Smooth muscle cell (in vitro differentiated cells): ENCODE measurements around the gene TRDMT1. TPM values are rescaled to one million over a fixed set of nuclear protein-coding genes. Genes with fewer than 3 reads are reported as not detected.
A peak's percentile ranks its signal among the peaks of the same experiment; 100 is the strongest.

ENCODE experiments used
- DNase-seq: peaks from one replicate; lab custom pipeline; 2025; ENCODE audit not compliant: unreplicated experiment; lab: John Stamatoyannopoulos, UW
- H2AFZ ChIP-seq: fragments of 200-600 bp; sonication (generic); 2 replicates; pipeline ENCODE4 v1.6.0; 2016; ENCODE audit warnings: antibody characterized with exemption, low read depth, mild to moderate bottlenecking
- H3F3A ChIP-seq: fragments of 200-600 bp; sonication (generic); 2 replicates; pipeline ENCODE4 v1.6.0; 2017; ENCODE audit warnings: antibody characterized with exemption, low read depth
- H3K27ac ChIP-seq: fragments of 200-600 bp; sonication (generic); 2 replicates; pipeline ENCODE4 v1.5.1; 2016; ENCODE audit warnings: low read depth, mild to moderate bottlenecking
- H3K27me3 ChIP-seq: fragments of 200-600 bp; sonication (generic); 2 replicates; pipeline ENCODE4 v1.6.1; 2016; ENCODE audit warnings: low read depth, mild to moderate bottlenecking
- H3K36me3 ChIP-seq: fragments of 200-600 bp; sonication (generic); 2 replicates; pipeline ENCODE4 v1.5.1; 2016; ENCODE audit warnings: low read depth
- H3K4me1 ChIP-seq: fragments of 200-600 bp; sonication (generic); 2 replicates; pipeline ENCODE4 v1.5.1; 2016; ENCODE audit warnings: low read depth
- H3K4me2 ChIP-seq: fragments of 200-600 bp; sonication (generic); 2 replicates; pipeline ENCODE4 v1.6.0; 2016; ENCODE audit warnings: mild to moderate bottlenecking
- H3K4me3 ChIP-seq: fragments of 200-600 bp; sonication (generic); 2 replicates; pipeline ENCODE4 v1.5.1; 2016; ENCODE audit warnings: mild to moderate bottlenecking
- H3K79me2 ChIP-seq: fragments of 200-600 bp; sonication (generic); 2 replicates; pipeline ENCODE4 v1.6.0; 2016; ENCODE audit warnings: low read depth, mild to moderate bottlenecking
- H3K9ac ChIP-seq: fragments of 200-600 bp; sonication (generic); 2 replicates; pipeline ENCODE4 v1.6.0; 2016; ENCODE audit warnings: low read depth
- H3K9me3 ChIP-seq: fragments of 200-600 bp; sonication (generic); replicated peaks from 2 replicates; pipeline ENCODE4 v1.5.1; 2016; ENCODE audit warnings: low read depth
- H4K20me1 ChIP-seq: fragments of 200-600 bp; sonication (generic); 2 replicates; pipeline ENCODE4 v1.6.0; 2016; ENCODE audit warnings: low read depth
- WGBS: methylation state at CpG from one replicate; pipeline ENCODE4 v1.1.7; 2016; ENCODE audit warnings: low lambda C conversion rate; 5-methylcytosine and 5-hydroxymethylcytosine counted together
- polyA plus RNA-seq: library from polyadenylated mRNA; unstranded; fragments of >200 nt; fragmentation: Nextera tagmentation; extraction: Ambion mirVana; gene quantifications from 2 replicates; pipeline ENCODE4 v1.2.1, GENCODE V29; 2016
- total RNA-seq: library from RNA; depleted of rRNA; stranded (reverse); fragments of >200 nt; gene quantifications from 2 replicates; pipeline ENCODE4 v1.2.3, GENCODE V29; 2014
- TF ChIP-seq, protein P1 (sequence below): fragments of 200-600 bp; sonication (generic); IDR thresholded peaks from 2 replicates; pipeline ENCODE4 v1.5.1; 2017; ENCODE audit warnings: borderline replicate concordance, mild to moderate bottlenecking, antibody characterized with exemption; ENCODE audit not compliant: insufficient read depth, poor library complexity, severe bottlenecking

Gene TRDMT1
- total and polyA plus RNA-seq, 2 experiments from 2014 or later: 2.5 to 7.3 TPM

DNA sequence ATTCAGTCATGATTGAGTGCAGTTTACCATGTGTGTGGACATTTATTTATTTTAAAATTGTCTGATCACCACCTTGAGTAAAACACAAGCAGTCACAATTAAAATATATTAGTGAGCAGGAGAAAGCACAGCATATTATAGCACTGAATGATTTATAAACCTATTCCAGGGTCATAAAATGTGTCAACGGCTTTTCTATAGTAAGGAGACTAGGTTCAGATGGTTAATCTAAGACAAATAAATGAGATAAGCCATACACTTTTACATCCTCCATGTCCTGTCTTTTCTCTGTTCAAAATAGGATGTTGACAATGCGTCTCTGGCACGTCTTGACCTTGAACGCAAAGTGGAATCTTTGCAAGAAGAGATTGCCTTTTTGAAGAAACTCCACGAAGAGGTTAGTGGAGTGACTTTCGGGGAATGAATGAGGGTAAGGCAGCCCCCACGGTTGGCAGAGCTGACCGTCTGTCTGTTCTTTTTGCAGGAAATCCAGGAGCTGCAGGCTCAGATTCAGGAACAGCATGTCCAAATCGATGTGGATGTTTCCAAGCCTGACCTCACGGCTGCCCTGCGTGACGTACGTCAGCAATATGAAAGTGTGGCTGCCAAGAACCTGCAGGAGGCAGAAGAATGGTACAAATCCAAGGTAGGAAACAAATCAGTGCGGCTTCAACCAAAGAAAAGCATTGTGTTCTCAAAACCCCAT is 32.0 kb upstream of the TRDMT1 start:
- Histone ChIP-seq H4K20me1 (peaks cover 93% of the 10 kb centered on the region), H3K4me2 (peak overlapping the region; percentile 96), H3K4me3 (peak overlapping the region; percentile 90), H3K27me3 (no peaks in the 10 kb centered on the region), H2AFZ (no peak overlapping the region), H3K36me3 (peaks cover 50% of the 10 kb centered on the region), H3K9me3 (no peaks in the 10 kb centered on the region), H3K27ac (peak overlapping the region; percentile 99), H3K9ac (peak overlapping the region; percentile 99), H3K79me2 (peaks cover 65% of the 10 kb centered on the region), H3K4me1 (peaks cover 19% of the 10 kb centered on the region), H3F3A (peaks cover 84% of the 10 kb centered on the region)
- 66% methylated on average over 14 of the region's 14 CpGs for WGBS
- TF ChIP-seq, protein P1, sequence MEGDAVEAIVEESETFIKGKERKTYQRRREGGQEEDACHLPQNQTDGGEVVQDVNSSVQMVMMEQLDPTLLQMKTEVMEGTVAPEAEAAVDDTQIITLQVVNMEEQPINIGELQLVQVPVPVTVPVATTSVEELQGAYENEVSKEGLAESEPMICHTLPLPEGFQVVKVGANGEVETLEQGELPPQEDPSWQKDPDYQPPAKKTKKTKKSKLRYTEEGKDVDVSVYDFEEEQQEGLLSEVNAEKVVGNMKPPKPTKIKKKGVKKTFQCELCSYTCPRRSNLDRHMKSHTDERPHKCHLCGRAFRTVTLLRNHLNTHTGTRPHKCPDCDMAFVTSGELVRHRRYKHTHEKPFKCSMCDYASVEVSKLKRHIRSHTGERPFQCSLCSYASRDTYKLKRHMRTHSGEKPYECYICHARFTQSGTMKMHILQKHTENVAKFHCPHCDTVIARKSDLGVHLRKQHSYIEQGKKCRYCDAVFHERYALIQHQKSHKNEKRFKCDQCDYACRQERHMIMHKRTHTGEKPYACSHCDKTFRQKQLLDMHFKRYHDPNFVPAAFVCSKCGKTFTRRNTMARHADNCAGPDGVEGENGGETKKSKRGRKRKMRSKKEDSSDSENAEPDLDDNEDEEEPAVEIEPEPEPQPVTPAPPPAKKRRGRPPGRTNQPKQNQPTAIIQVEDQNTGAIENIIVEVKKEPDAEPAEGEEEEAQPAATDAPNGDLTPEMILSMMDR: no peak
- DNase-seq: no peak

GRCh38 chr10:17232276-17232960 is 30.9 kb upstream of the TRDMT1 start:
- H3K4me1 ChIP-seq: peaks cover 26% of the 10 kb centered on the region
- peaks cover 49% of the 10 kb centered on the region for H3K36me3 ChIP-seq
- H3K9me3 ChIP-seq: no peaks in the 10 kb centered on the region
- DNase-seq: no peak
- H3K79me2 ChIP-seq: peaks cover 65% of the 10 kb centered on the region
- peak overlapping the region; percentile 99 for H3K9ac ChIP-seq
- TF ChIP-seq, protein P1: no peak
- no peak overlapping the region for H2AFZ ChIP-seq
- H3F3A ChIP-seq: peaks cover 80% of the 10 kb centered on the region
- no peaks in the 10 kb centered on the region for H3K27me3 ChIP-seq
- H3K4me3 ChIP-seq: peak overlapping the region; percentile 90
- H3K27ac ChIP-seq: peak overlapping the region; percentile 99
- 32% methylated on average over 3 of the region's 3 CpGs for WGBS
- peaks cover 83% of the 10 kb centered on the region for H4K20me1 ChIP-seq
- H3K4me2 ChIP-seq: peak overlapping the region; percentile 96

- peak overlapping the region; percentile 99 for H3K27ac ChIP-seq
- H3K9ac ChIP-seq: peak overlapping the region; percentile 99
- H3K27me3 ChIP-seq: no peaks in the 10 kb centered on the region
- peaks cover 77% of the 10 kb centered on the region for H4K20me1 ChIP-seq
- peak overlapping the region; percentile 90 for H3K4me3 ChIP-seq
- 63% methylated on average over 1 of the region's 1 CpG for WGBS
- TF ChIP-seq, protein P1: no peak
- H3K4me2 ChIP-seq: peak overlapping the region; percentile 96
- H3K4me1 ChIP-seq: peaks cover 32% of the 10 kb centered on the region
- no peak overlapping the region for H2AFZ ChIP-seq
- H3F3A ChIP-seq: peaks cover 76% of the 10 kb centered on the region
- no peaks in the 10 kb centered on the region for H3K9me3 ChIP-seq
- H3K79me2 ChIP-seq: peaks cover 71% of the 10 kb centered on the region
- DNase-seq: no peak
- H3K36me3 ChIP-seq: peaks cover 44% of the 10 kb centered on the region
Observed at GRCh38 chr10:17231788-17232187, 30.3 kb upstream of the TRDMT1 start.
